OCI-M2 (cell line): ENCODE measurements around the gene GNB2.
"Not testable (repeated sequence)": the region's sequence is repeated elsewhere in the genome, so short reads cannot be mapped to it uniquely, and the experiment has no call there.

Source experiments
- DNase-seq: peaks from one replicate; lab custom pipeline; 2025; ENCODE audit not compliant: unreplicated experiment; lab: John Stamatoyannopoulos, UW

Gene GNB2

DNA sequence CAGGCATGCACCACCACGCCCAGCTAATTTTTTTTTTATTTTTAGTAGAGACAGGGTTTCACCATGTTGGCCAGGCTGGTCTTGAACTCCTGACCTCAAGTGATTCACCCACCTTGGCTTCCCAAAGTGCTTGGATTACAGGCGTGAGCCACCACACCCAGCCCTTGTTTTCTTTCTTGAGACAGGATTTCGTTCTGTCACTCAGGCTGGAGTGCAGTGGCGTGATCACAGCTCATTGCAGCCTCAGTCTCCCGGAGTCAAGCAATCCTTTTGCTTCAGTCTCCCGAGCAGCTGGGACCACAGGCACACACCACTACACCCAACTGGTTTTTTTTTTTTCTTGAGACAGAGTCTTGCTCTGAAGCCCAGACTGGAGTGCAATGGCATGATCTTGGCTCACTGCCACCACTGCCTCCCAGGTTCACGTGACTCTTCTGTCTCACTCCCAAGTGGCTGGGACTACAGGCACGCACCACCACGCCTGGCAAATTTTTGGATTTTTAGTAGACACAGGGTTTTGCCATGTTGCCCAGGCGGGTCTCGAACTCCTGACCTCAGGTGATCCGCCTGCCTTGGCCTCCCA is 11.3 kb upstream of the GNB2 start:
- DNase-seq = not testable (repeated sequence)

DNA sequence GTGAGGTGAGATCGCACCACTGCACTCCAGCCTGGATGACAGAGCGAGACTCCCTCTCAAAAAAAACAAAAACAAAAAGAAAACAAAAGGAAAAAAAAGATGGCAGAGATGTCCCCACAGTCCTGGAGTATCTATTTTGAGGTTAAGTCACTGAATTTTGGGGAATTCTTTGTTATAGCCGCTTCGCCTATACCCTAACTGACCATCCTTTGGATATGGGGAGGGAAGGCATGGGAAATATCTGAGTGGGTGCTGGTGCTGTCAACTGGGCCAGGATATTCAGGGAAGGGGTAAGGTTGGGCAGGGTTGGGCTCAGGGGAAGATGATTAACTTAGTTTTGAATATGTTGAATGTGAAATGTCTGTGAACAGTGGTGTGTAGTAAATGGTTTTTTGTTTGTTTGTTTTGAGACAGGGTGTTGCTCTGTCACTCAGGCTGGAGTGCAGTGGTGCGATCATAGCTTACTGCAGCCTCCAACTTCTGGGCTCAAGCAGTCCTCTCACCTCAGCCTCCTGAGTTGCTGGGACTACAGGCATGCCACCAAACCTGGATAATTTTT is 8.3 kb upstream of the GNB2 start:
- no peak for DNase-seq

DNA sequence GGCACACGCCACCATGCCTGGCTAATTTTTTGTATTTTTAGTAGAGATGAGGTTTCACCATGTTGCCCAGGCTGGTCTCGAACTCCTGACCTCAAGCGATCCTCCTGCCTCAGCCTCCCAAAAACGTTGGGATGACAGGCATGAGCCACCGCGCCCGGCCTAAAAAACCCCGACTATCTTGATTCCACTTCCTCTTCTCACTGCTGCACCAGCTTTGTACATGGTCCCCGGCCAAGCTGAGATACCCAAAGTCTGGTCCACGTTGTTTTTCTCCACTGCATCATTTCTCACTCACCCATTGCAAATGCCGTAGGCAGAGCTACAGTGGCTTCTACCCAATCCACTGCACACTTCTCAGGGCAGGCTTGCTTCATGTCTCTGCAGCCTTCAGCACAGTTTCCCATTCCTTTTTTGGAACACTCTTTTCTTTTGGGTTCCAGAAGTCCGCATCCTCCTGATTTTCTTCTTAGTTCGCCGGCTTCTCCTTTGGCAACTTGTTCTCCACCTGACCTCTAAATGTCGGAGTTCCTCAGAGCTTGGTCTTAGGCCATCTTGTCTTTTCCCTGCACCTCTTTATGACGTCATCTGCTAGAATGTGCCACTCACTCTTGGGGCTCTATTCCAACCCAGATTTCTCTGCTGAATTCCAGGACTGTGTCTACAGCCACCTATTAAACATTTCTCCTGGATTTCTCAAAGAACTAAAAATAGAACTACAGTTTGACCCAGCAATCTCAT is 6.0 kb upstream of the GNB2 start:
- DNase-seq = no peak

DNA sequence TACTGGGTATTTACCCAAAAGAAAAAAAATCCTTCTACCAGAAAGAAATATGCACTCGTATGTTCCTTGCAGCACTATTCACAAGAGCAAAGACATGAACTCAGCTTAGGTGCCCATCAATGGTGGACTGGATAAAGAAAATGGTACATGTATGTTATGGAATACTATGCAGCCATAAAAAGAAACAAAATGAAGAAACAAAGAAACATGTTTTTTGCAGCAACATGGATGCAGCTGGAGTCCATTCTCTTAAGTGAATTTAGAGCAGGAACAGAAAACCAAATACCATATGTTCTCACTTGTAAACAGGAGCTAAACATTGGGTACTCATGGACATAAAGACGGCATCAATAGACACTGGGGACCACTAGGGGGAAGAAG is 5.5 kb upstream of the GNB2 start:
- DNase-seq = no peak

DNA sequence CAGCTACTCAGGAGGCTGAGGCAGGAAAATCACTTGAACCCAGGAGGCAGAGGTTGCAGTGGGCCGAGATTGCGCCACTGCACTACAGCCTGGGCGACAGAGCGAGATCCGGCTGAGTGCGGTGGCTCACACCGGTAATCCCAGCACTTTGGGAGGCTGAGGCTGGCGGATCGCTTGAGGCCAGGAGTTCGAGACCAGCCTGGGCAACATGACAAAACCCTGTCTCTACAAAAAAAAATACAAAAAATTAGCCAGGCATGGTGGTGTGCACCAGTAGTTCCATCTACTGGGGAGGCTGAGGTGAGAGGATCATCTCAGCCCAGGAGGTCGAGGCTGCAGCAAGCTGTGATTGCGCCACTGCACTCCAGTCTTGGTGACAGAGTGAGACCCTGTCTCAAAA is 4.4 kb upstream of the GNB2 start:
- not testable (repeated sequence) for DNase-seq

DNA sequence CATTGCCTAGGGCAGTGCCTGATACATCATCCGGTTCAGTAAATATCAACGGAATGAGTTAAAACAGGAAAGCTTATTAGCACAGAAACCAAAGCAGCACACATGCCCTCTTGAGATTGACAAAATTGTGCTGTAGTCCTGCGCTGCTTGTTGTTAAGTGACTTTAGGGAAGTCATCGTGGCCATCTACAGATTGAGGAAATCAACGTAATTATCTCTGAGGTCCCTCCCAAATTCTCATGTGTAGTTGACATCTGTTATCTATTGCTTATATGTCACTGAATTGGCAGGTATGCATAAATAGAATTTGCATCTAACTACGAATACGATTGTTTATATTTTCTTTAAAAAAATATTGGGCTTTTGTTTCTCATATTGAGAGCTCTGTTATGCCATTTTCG is 3.5 kb upstream of the GNB2 start:
- DNase-seq = no peak

DNA sequence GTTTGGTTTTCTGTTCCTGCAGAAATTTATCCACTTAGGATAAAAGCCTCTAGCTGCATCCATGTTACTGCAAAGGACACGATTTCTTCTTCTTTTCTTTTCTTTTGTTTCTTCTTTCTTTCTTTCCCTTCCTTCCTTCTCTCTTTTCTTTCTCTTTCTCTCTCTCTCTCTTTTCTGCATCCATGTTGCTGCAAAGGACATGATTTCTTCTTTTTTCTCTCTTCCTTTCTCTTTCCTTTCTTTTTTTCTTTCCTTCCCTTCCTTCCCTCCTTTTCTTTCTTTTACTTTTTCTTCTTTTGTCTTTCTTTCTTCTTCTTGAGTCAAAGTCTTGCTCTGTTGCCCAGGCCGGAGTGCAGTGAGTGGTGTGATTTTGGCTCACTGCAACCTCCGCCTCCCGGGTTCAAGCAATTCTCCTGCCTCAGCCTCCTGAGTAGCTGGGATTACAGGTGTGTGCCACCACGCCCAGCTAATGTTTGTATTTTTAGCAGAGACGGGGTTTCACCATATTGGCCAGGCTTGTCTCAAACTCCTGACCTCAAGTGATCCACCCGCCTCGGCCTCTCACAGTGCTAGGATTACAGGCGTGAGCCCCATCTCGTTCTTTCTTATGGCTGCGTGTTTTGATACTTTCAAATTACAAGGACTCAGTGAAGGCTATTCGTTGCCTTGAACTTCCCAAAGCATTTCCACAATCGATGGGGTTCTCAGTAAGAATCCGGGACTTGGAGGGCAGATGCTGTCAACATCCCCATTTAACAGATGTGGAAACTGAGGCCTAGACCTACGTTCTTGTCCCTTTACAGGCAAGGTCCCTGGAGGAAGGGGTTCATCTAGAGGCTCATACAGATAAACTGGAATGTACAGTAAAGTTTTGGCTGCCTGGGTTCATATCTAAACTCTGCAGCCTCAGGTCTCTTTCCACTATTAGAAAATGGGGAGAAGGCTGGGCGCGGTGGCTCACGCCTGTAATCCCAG is 1.9 kb upstream of the GNB2 start:
- no peak for DNase-seq

DNA sequence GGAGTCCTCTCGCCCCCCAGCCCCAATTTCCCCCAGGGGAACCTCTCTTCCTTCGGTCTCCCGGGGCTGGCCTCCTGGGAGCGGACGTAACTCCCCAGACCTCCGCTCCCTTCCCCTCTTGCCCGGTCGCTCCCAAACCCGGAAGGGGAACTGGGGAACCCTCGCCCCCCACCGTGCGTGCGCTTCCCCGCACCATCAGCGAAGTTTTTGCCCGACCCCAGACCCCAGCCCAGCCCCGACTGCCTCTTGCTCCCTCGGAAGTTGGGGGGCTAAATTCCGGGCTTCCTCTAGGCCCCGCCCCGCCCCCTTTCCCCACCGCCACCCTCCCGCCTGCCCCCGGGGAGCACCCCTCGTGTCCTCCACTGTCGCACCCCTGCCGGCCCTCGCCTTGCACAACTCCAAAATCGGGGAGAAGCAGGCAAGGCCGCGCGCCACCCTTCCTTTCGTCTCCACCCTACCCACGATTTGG is 436 bp downstream of the GNB2 start:
- no peak for DNase-seq

DNA sequence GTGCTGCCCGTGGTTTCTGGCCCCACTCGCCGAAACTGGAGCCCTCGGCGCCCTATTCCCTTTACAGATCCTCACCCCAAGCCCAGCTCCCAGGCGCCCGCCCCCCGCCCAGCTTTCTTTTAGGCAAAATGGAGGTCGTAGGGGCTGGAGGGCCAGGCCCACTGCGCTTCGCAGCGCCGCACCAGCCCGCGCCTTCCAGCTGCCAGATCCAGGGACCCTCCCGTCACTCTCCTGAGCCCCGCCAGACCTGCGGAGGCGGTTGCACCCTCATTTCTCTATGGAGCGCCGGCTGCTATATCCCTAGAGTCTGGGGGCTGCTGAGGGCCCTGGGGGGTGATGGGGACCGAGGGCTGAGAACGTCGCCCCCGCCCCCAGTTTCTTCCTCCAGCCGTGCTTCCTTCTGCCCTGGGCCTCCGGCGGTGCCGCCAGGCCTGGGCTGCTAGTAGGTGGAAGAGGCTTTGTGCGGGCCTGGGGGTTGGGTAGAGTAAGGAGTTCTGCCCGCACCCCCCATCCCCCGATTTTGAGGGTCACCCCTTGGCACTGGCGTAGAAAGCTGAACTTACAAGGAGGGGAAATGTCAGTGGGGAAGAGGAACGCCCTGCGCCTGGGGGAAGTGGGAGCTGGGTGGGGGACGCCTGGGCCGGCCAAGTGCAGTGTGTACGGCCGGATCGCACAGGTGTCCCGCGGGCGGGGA is 1.0 kb downstream of the GNB2 start:
- no peak for DNase-seq

DNA sequence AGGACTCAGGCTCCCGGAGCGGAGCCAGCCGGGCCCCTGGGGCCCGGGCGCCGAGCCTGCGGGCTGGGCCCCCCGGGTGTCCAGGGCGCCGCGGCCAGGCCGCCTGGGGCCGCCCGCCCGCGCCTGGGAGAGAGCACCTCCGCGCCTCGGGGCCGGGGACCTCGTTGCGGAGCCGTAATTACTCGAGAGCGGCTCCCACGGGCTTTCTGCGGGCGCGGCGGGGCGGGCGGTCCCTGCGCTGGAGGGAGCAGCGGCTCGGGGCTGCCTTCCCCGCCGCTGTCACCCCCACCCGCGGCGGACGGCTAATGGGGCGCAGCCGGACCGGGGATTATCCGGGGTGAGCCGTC is 1.5 kb downstream of the GNB2 start:
- no peak for DNase-seq

DNA sequence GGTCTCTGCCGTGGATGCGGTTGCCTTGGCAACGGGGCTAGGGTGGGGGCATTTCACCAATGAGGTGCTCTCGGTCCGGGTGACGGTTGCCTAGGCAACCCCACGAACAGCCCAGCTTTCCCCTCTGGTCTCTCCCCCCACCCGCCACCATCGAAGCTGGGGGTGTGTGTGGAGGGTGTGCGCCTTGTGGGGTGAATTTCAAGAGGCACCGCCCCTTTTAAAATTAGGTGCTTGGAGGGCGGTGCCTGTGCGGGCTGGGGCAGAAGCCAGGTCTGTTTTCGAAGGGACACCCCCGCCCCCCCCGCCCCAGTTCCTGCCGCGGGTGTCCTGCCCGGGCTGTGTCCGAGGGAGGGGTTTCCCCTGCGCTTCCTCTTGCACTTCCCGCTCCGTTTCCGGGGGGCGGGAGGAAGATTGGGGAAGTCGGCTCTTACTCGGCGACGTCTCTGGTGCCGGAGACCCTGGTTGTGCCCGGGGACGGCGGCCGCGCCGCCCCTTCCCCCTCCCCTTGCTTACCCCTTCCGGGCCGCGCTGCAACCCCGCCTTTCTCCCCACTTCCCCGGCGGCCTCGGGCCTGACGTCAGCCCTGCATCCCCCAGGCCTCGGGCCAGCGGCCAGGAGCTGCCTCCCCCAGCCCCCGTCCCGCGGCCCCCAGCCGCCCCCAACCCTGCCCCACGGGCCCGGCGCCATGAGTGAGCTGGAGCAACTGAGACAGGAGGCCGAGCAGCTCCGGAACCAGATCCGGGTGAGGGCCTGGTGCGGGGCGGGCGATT is 2.2 kb downstream of the GNB2 start:
- no peak for DNase-seq

DNA sequence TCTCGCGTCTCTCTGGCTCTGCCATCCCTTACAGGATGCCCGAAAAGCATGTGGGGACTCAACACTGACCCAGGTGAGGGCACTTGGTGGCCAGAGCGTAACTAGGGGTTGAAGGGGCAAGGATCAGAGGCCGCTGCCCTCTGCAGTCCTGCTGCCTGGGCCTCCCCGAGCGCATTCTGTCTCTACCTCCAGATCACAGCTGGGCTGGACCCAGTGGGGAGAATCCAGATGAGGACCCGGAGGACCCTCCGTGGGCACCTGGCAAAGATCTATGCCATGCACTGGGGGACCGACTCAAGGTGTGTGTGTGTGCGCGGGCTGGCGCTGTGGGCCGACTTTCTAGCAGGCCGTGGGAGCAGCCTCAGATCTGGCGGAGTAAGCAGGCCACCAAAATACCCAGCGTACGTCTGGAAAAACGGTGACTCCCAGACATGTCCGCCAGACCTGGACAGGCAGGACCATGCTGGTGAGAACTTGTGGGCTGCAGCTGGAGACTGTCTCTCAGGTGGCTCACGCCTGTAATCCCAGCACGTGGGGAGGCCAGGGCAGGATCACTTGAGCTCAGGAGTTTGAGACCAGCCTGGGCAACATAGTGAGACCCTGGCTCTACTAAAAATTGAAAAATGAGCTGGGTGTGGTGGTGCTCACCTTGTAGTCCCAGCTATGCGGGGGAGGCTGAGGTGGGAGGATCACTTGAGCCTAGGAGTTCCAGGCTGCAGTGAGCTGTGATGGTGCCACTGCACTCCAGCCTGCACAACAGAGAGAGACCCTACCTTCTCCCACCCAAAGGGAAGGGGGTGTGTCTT is 3.2 kb downstream of the GNB2 start:
- DNase-seq = no peak

DNA sequence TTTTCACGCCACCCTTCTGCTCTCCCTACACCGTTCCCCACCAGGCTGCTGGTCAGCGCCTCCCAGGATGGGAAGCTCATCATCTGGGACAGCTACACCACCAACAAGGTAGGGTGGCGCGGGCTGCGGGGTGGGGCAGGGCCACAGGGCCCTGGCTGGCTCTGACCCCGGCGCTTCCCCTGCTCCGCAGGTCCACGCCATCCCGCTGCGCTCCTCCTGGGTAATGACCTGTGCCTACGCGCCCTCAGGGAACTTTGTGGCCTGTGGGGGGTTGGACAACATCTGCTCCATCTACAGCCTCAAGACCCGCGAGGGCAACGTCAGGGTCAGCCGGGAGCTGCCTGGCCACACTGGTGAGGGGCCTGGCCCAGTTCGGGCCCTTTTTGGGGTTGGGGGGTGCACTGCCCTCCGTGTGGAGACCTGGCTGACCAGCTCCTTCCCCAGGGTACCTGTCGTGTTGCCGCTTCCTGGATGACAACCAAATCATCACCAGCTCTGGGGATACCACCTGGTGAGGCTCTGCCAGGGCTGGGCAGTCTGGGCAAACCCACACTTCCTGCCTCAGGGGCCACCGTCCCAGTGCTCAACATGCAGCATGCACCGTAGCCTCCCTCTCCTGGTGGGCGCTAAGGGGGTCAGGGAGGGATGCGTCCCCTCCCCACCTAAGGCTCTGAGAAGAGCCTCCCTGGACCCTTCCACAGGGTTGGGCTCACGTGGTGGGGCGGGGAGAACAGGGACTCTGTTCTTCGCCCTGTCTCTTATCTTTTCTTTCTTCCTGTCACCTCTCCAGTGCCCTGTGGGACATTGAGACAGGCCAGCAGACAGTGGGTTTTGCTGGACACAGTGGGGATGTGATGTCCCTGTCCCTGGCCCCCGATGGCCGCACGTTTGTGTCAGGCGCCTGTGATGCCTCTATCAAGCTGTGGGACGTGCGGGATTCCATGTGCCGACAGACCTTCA is 4.0 kb downstream of the GNB2 start:
- no peak for DNase-seq

DNA sequence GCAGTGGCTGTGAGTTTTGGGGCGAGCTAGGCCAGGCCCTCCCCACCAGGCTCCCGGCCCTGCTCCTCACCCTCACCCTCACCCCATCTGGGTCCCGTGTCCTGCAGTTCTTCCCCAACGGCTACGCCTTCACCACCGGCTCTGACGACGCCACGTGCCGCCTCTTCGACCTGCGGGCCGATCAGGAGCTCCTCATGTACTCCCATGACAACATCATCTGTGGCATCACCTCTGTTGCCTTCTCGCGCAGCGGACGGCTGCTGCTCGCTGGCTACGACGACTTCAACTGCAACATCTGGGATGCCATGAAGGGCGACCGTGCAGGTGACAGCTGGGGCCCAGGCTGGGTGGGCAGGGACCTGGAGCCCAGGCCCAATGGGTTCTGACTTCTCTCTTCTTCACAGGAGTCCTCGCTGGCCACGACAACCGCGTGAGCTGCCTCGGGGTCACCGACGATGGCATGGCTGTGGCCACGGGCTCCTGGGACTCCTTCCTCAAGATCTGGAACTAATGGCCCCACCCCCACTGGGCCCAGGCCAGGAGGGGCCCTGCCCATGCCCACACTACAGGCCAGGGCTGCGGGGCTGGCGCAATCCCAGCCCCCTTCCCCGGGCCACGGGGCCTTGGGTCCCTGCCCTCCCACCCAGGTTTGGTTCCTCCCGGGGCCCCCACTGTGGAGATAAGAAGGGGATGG is 4.9 kb downstream of the GNB2 start:
- DNase-seq = no peak

DNA sequence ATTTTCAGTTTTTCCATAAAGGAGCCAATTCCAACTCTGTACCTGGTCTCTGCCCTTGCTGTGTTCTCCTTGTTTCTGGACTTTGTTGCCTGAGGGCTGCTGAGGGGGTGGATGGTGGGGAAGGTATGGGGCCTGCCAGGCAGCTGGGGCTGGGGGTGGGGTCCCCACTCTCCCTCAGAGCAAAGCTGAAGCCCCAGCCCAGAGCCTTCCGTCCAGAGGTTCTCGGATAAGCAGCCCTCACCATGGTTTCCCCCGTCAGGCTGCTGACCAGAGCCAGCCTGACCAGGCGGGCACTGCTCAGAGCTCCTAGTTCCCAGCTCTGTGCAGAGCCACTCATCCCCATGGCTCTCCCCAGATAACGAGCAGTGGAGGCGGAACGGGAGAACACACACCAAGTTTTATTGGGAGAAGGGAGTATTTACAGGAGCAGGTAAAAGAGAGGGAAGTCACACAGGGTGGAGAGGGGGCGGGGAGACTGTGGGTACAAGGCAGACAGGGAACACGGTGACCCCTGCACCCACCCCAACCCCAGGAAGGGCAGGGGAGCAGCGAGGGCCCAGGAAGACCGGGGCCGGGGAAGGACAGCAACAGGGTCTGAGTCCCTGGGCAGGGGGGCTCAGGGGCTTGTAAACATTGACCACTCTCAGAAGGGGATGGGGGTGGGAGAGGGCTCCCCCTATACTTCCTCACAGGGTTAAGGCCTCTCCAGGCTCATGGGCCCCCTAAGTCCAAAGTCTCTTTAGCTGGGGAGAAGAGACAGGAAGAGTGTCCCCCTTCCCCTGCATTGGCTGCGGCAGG is 5.8 kb downstream of the GNB2 start:
- no peak for DNase-seq

DNA sequence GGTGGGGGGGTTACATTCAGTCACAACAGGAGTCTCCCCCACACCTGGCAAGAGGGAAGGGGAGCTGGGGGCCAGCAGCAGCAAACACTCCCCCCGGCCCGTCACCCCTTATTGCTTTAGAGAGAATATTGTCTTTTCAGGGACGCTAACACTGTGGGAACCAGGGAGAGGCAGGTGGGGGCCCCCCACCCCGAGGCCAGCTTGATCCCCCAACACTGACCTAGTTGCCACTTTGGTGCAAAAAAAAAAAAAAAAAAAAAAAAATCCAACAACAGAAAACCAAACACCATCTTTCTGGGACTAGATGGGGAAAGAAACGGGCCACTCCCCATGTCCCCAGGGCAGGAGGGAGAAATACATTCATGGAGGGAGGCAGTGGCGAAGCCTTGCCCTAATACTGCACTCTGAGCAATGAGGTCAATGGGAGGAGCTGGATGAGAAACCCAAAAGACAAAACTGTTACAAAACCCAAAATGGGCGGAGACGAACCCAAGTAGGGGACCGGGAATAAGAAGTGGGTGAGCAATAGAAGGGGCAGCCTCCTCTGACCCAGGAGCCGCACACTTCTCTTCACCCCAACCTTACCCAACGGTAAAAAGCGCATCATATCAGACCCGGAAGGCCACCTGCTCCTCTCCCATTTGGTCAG is 6.5 kb downstream of the GNB2 start:
- no peak for DNase-seq
